ENCODE data around the gene PLXNC1.

Gene PLXNC1

DNA sequence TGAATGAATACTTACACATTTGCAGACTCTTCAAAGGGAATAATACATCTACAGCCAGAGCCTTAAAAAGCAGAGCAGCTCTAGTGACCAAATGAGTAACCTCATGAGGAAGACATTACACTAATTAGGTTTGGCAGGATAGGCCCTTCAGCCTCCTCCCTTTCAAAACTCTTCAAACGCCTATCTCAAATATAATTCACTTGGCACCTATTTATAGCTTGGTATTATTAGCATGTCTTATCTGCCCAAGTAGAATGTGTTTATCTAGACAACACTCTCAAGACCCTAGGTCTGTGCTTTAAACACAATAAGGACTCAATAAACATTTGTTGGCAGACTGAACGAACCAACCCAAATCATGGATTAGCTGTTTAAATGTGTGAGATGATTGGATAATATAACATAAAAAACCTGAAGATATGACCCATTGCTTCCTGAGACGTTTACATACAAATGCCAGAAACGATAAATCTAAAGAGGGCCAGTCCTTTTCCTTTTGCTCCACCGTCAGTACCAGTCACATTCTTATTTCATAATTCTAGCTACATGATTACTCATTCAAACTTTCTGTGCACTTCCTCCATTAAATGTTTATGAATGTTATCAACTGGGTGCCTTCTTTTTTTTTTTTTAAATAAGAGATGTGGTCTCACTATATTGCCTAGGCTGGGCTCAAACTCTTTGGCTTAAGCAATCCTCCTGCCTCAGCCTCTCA is 188.0 kb downstream of the PLXNC1 start:
- no peaks in the 10 kb centered on the region for H3K4me1 ChIP-seq (ENCODE audit: control insufficient read depth, insufficient read depth, low read length)
- ChIA-PET POLR2A (no interaction called here), CTCF (interaction anchor here (0.5 kb wide), 1 partner anchor 86 kb away, joined by 3 read pairs; no protein-coding TSS in a partner anchor)
- no peak for TF ChIP-seq ZNF239 (tag by site-specific recombination; IDR thresholded peaks at IDR 0.05)
- TF ChIP-seq ZNF24 (tag by site-specific recombination; IDR thresholded peaks at IDR 0.05): no peak
- no peak for TF ChIP-seq SCRT1 (tag by site-specific recombination; IDR thresholded peaks at IDR 0.05; ENCODE audit: borderline replicate concordance)
- TF ChIP-seq ZNF169 (tag by site-specific recombination; IDR thresholded peaks at IDR 0.05): no peak
- TF ChIP-seq, protein P1, sequence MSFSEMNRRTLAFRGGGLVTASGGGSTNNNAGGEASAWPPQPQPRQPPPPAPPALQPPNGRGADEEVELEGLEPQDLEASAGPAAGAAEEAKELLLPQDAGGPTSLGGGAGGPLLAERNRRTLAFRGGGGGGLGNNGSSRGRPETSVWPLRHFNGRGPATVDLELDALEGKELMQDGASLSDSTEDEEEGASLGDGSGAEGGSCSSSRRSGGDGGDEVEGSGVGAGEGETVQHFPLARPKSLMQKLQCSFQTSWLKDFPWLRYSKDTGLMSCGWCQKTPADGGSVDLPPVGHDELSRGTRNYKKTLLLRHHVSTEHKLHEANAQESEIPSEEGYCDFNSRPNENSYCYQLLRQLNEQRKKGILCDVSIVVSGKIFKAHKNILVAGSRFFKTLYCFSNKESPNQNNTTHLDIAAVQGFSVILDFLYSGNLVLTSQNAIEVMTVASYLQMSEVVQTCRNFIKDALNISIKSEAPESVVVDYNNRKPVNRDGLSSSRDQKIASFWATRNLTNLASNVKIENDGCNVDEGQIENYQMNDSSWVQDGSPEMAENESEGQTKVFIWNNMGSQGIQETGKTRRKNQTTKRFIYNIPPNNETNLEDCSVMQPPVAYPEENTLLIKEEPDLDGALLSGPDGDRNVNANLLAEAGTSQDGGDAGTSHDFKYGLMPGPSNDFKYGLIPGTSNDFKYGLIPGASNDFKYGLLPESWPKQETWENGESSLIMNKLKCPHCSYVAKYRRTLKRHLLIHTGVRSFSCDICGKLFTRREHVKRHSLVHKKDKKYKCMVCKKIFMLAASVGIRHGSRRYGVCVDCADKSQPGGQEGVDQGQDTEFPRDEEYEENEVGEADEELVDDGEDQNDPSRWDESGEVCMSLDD (tag by site-specific recombination; IDR thresholded peaks at IDR 0.05): no peak
- TF ChIP-seq KLF8 (tag by site-specific recombination; IDR thresholded peaks at IDR 0.05): no peak
- no peak for TF ChIP-seq ZBTB48 (tag by site-specific recombination; IDR thresholded peaks at IDR 0.05)
- no peak for TF ChIP-seq ZNF830 (tag by site-specific recombination; IDR thresholded peaks at IDR 0.05; ENCODE audit: low read depth)
- no peak for TF ChIP-seq ZNF544 (tag by site-specific recombination; IDR thresholded peaks at IDR 0.05)
- no peak for TF ChIP-seq ZBTB20 (tag by site-specific recombination; IDR thresholded peaks at IDR 0.05)
- no peak for TF ChIP-seq GLI2 (tag by site-specific recombination; IDR thresholded peaks at IDR 0.05; ENCODE audit: borderline replicate concordance, low read depth)
- TF ChIP-seq KLF1 (tag by site-specific recombination; IDR thresholded peaks at IDR 0.05): no peak
- TF ChIP-seq ZNF558 (tag by site-specific recombination; IDR thresholded peaks at IDR 0.05): no peak
- no peak for TF ChIP-seq ZNF776 (tag by site-specific recombination; IDR thresholded peaks at IDR 0.05; ENCODE audit: borderline replicate concordance)
- TF ChIP-seq, protein P2, sequence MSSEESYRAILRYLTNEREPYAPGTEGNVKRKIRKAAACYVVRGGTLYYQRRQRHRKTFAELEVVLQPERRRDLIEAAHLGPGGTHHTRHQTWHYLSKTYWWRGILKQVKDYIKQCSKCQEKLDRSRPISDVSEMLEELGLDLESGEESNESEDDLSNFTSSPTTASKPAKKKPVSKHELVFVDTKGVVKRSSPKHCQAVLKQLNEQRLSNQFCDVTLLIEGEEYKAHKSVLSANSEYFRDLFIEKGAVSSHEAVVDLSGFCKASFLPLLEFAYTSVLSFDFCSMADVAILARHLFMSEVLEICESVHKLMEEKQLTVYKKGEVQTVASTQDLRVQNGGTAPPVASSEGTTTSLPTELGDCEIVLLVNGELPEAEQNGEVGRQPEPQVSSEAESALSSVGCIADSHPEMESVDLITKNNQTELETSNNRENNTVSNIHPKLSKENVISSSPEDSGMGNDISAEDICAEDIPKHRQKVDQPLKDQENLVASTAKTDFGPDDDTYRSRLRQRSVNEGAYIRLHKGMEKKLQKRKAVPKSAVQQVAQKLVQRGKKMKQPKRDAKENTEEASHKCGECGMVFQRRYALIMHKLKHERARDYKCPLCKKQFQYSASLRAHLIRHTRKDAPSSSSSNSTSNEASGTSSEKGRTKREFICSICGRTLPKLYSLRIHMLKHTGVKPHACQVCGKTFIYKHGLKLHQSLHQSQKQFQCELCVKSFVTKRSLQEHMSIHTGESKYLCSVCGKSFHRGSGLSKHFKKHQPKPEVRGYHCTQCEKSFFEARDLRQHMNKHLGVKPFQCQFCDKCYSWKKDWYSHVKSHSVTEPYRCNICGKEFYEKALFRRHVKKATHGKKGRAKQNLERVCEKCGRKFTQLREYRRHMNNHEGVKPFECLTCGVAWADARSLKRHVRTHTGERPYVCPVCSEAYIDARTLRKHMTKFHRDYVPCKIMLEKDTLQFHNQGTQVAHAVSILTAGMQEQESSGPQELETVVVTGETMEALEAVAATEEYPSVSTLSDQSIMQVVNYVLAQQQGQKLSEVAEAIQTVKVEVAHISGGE (tag by site-specific recombination; conservative IDR thresholded peaks at IDR 0.05; ENCODE audit: low read depth): no peak
- no peak for TF ChIP-seq ZNF792 (tag by site-specific recombination; IDR thresholded peaks at IDR 0.05)
- no peak overlapping the region for H3K4me3 ChIP-seq (ENCODE audit: low read depth, low read length)
- no peaks in the 10 kb centered on the region for H3K9me3 ChIP-seq (ENCODE audit: control insufficient read depth, insufficient read depth, low read depth, low read length)
- peaks cover 0 to 5% of the 10 kb centered on the region in 2 experiments; a peak in 2 of 3 replicates for H3K36me3 ChIP-seq (ENCODE audit: control insufficient read depth in 2 of 2, insufficient read depth in 1 of 2, low read length in 2 of 2)
- H3K27ac ChIP-seq (ENCODE audit: extremely low read depth, low read depth, low read length): no peak overlapping the region

DNA sequence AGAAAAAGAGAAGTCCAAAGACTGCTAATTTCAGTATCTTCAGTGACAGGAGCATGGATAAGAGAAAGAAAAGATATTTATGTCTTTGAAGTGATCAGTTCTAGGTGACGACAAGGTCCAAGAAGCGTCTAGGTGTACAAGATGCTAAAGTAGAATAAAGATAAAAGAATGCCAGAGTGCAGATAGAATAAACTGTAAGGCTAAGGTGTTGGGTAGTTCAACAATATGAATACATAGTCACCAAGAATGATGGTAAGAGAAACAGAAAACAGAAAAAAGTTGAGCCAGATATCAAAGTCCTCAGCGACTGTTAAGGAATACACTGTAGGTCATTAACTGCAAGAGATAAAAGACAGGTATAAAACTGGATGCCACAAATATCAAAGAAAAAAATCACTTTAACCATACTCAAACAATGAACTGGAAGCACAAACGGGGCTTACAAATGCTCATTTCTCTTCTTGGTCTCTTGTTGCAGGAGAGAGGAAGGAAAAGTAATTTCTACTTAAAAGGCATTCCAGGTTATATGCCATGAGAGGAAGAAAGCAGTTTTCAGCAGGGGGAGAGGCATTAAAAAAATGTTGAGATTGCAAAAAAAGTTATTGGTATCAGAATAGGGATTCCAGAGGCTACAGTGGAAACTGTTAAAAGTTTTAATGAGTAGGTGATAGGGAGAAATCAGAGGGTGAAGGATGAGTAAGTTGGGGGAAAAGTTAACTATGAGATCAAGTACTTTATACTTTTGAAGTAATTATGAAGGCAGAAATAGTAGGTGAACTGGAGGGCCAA is 189.8 kb downstream of the PLXNC1 start:
- Histone ChIP-seq H3K36me3 (ENCODE audit: control insufficient read depth in 2 of 2, insufficient read depth in 1 of 2, low read length in 2 of 2) (no peaks in the 10 kb centered on the region), H3K9me3 (ENCODE audit: control insufficient read depth, insufficient read depth, low read depth, low read length) (no peaks in the 10 kb centered on the region), H3K4me1 (ENCODE audit: control insufficient read depth, insufficient read depth, low read length) (no peaks in the 10 kb centered on the region), H3K4me3 (ENCODE audit: low read depth, low read length) (no peak overlapping the region), H3K27ac (ENCODE audit: extremely low read depth, low read depth, low read length) (no peak overlapping the region)
- POLR2A ChIA-PET: no interaction called here
- CTCF ChIA-PET: no interaction called here
- TF ChIP-seq, protein P3, sequence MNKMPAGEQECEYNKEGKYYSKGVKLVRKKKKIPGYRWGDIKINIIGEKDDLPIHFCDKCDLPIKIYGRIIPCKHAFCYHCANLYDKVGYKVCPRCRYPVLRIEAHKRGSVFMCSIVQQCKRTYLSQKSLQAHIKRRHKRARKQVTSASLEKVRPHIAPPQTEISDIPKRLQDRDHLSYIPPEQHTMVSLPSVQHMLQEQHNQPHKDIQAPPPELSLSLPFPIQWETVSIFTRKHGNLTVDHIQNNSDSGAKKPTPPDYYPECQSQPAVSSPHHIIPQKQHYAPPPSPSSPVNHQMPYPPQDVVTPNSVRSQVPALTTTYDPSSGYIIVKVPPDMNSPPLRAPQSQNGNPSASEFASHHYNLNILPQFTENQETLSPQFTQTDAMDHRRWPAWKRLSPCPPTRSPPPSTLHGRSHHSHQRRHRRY (tag by site-specific recombination; IDR thresholded peaks at IDR 0.05): no peak
- TF ChIP-seq, protein P4, sequence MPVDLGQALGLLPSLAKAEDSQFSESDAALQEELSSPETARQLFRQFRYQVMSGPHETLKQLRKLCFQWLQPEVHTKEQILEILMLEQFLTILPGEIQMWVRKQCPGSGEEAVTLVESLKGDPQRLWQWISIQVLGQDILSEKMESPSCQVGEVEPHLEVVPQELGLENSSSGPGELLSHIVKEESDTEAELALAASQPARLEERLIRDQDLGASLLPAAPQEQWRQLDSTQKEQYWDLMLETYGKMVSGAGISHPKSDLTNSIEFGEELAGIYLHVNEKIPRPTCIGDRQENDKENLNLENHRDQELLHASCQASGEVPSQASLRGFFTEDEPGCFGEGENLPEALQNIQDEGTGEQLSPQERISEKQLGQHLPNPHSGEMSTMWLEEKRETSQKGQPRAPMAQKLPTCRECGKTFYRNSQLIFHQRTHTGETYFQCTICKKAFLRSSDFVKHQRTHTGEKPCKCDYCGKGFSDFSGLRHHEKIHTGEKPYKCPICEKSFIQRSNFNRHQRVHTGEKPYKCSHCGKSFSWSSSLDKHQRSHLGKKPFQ (tag by site-specific recombination; IDR thresholded peaks at IDR 0.05): no peak
- TF ChIP-seq MZF1 (tag by site-specific recombination; IDR thresholded peaks at IDR 0.05; ENCODE audit: borderline replicate concordance) (no peak), KLF16 (tag by site-specific recombination; IDR thresholded peaks at IDR 0.05) (no peak), ZNF530 (tag by site-specific recombination; IDR thresholded peaks at IDR 0.05; ENCODE audit: low read depth) (no peak)
- TF ChIP-seq, protein P5, sequence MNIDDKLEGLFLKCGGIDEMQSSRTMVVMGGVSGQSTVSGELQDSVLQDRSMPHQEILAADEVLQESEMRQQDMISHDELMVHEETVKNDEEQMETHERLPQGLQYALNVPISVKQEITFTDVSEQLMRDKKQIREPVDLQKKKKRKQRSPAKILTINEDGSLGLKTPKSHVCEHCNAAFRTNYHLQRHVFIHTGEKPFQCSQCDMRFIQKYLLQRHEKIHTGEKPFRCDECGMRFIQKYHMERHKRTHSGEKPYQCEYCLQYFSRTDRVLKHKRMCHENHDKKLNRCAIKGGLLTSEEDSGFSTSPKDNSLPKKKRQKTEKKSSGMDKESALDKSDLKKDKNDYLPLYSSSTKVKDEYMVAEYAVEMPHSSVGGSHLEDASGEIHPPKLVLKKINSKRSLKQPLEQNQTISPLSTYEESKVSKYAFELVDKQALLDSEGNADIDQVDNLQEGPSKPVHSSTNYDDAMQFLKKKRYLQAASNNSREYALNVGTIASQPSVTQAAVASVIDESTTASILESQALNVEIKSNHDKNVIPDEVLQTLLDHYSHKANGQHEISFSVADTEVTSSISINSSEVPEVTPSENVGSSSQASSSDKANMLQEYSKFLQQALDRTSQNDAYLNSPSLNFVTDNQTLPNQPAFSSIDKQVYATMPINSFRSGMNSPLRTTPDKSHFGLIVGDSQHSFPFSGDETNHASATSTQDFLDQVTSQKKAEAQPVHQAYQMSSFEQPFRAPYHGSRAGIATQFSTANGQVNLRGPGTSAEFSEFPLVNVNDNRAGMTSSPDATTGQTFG (tag by site-specific recombination; IDR thresholded peaks at IDR 0.05; ENCODE audit: borderline replicate concordance): no peak

Measured in HEK293 (cell line).